CD4-positive, alpha-beta T cell treated with Interleukin-6 at 100 ng/mL for 8 hours (primary cell): ENCODE measurements around the gene PDE9A.

ENCODE experiments used
- DNase-seq: peaks from one replicate; pipeline ENCODE4 v3.0.0-alpha.2; 2020; ENCODE audit warnings: mixed read lengths, low spot score

The PDE9A gene

GRCh38 chr21:42739061-42739931 lies 85.9 kb downstream of the PDE9A start:
- DNase-seq: no peak

- no peak for DNase-seq
Observed at GRCh38 chr21:42740405-42740909, 87.0 kb downstream of the PDE9A start.

GRCh38 chr21:42741066-42741465 lies 87.6 kb downstream of the PDE9A start:
- no peak for DNase-seq

GRCh38 chr21:42744520-42745445 lies 91.4 kb downstream of the PDE9A start:
- DNase-seq: no peak

GRCh38 chr21:42745511-42746239 lies 92.3 kb downstream of the PDE9A start:
- no peak for DNase-seq

GRCh38 chr21:42746240-42746592 lies 92.8 kb downstream of the PDE9A start:
- no peak for DNase-seq

DNA sequence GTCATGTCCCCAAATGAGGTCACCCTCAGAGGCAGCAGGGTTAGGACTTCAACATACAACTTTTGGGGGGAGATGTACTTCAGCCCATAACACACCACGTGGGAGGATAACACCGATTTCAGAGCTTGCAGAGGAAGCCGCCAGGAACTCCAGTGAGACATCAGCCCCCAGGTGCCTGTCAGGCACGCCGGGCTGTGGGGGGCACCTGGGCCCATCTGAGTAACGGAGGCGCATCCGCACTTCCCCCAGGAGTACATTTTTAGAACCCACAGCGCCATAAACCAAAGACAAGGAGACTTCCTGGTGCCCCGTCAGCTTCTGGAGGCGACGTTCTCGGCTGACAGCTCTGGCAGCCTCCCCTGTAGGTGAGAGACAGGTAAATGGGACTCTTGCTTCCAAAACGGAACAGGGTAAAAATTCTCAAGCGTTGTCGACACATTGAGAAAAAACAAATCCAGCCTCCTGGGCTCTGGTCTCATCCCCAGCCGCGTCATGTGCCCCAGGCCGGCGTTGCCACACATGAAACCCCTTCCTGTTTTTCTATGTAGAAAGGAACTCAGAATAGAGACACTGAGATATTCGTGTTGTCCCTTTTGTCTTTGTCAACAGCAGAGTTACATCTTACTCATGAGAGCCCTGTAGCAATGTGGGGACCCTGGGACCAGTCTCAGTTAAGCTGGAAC lies 93.3 kb downstream of the PDE9A start:
- peak; percentile 72 for DNase-seq

DNA sequence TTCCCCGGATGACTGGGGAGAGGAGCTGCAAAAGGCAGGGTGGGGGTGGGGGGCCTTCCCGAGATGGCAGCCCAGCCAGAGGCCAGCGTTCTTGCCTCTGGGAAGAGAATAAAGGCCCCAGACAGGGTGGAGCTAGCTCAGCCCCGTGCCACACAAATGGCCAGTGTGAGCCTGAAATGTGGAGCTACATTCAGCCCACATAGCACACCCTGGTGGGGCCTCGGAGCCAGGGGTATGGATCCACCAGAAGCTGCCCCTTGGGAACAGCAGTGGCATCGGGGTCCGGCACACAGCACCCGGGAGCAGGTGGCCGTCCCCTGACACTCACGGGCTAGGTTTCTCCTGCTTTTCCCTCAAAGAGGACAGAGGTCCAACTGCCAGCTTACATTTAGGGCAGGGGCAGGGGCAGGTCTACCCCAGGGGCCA lies 93.9 kb downstream of the PDE9A start:
- DNase-seq: no peak

GRCh38 chr21:42747746-42748351 lies 94.4 kb downstream of the PDE9A start:
- DNase-seq: no peak

- no peak for DNase-seq
Observed at GRCh38 chr21:42748620-42749176, 95.3 kb downstream of the PDE9A start.

DNA sequence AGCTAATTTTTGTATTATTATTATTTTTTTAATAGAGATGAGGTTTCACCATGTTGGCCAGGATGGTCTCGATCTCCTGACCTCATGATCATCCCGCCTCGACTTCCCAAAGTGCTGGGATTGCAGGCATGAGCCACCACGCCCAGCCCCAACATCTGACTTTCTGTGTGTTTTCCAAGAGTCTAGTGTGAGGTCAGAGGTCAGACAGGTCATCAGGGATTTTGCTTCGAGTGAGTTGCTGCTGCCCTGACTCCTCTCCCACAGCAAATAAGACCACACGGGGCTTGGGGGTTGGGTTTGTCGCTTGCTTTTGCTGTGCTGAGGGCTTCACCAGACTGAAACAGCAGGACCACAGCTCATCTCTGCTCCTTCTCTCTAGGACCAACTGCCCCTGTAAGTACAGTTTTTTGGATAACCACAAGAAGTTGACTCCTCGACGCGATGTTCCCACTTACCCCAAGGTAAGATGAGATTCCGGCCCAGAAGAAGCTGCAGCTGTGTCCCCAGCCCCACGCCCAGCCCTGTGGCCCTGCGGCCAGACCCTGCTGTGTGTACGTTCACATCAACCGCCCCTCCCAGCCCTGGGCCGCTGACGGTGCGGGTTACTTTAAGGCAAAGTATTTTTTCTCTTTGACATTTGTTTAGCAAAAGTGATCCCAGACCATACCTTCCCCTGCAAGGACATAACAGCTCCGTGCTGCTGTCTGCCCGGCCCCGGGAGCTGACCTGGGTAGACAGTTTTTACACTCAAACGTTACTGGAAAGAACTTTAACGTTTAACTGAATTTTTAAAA lies 97.5 kb downstream of the PDE9A start:
- DNase-seq: no peak

- no peak for DNase-seq
Observed at GRCh38 chr21:42751866-42752265, 98.4 kb downstream of the PDE9A start.

DNA sequence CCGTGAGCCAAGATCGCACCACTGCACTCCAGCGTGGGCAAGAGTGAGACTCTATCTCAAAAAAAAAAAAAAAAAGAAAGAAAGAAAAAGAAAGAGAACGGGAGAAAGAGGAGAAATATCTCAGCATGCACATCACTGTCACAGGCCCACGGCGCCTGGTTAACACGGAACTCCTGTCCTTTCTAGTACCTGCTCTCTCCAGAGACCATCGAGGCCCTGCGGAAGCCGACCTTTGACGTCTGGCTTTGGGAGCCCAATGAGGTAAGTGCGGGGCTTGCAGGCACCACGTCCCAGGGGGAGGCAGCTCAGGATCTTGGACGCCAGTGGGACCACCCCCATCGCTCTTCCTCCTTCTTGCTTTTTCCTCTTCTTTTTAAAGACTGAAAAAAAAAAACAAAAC lies 100.4 kb downstream of the PDE9A start:
- no peak for DNase-seq

GRCh38 chr21:42754270-42754933 lies 101.0 kb downstream of the PDE9A start:
- DNase-seq: no peak

DNA sequence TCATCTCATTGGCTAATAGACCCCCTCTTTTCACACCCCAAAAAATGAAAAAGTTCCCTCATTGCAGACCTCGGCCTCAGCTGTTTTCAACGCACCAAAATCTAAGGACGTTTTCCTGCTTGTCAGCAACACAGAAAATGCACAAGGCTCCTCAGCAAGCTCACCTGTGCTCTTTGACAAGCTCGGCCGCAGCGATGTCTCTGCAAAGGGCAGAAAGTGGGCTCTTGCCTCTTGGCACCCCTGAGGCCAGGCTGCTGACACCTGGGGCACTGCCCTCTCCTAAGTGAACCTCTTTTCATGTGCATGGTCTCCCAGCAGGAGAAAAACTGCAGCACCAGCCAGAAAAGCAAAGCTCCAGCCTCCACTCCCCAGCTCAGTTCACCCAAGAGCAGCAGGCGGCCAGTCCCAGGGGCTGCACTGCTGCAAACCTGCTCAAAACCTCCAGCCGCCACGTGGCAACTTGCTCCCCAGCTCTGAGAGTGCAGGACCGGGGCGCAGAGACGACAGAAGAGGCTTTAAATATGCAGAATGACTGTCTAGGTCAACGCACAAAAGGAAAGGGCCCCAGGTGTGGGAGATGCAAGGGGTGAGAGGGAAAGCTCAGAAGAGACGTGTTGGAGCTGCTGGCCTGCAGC lies 101.7 kb downstream of the PDE9A start:
- no peak for DNase-seq

DNA sequence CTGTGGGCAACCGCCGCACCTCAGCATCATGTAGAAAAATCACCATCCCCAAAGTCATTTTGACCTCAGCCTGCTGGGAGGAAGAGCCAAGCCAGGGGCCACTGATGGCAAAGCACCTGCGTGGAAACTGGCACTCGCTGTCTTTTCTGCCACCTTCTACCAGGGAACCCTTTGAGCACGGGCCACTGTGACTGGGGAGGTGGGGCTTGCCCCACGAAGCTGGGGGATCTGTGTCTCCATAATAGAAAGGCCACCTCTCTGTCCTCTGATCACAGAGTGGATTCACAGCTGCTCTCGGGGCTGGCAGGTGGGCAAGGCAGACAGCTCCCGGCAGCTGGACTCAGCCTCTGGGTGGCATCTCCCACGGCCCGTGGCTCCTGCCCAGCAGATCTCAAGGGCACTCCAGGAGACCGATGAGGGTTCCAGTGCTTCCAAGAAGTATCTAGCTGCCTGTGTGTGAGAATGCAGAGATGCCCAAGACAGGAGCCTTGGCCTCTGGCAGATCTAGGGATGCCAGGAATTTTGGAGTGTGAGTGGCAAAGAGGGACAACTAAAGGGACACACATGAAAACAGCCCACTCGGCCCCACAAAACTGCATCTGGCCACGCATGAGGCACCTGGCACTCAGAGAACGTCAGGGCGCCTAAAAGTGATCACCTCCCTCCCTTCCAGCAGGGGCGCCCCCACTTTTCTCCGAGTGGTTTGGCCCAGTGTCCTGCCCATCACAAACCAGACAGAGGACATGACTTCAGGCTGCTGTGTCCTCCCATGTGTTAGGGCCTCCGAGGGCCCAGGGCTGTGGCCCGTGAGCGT lies 102.6 kb downstream of the PDE9A start:
- DNase-seq: no peak

GRCh38 chr21:42756580-42757250 lies 103.3 kb downstream of the PDE9A start:
- DNase-seq: no peak
